ENCODE results near the gene CD81.

CD81 gene

GRCh38 chr11:2436013-2436520 is 59.0 kb downstream of the CD81 start:
- no peaks in the 10 kb centered on the region for H3K36me3 Mint-ChIP-seq
- no peak overlapping the region for H3K4me3 Mint-ChIP-seq
- H3K27ac Mint-ChIP-seq: no peak overlapping the region
- H3K4me1 Mint-ChIP-seq: no peaks in the 10 kb centered on the region
- H3K9me3 Mint-ChIP-seq: no peaks in the 10 kb centered on the region
- no peaks in the 10 kb centered on the region for H3K27me3 Mint-ChIP-seq

- H3K27ac Mint-ChIP-seq: no peak overlapping the region
- no peaks in the 10 kb centered on the region for H3K4me1 Mint-ChIP-seq
Observed at GRCh38 chr11:2436521-2437031, 59.5 kb downstream of the CD81 start.

GRCh38 chr11:2437516-2437915 is 60.4 kb downstream of the CD81 start:
- H3K27ac Mint-ChIP-seq: no peak overlapping the region
- H3K36me3 Mint-ChIP-seq: no peaks in the 10 kb centered on the region
- H3K27me3 Mint-ChIP-seq: no peaks in the 10 kb centered on the region
- peaks cover 7% of the 10 kb centered on the region for H3K4me1 Mint-ChIP-seq
- H3K4me3 Mint-ChIP-seq: no peak overlapping the region
- no peaks in the 10 kb centered on the region for H3K9me3 Mint-ChIP-seq

More at GRCh38 chr11:2436521-2437031, 59.5 kb downstream of the CD81 start:
- no peak overlapping the region for H3K4me3 Mint-ChIP-seq
- no peaks in the 10 kb centered on the region for H3K36me3 Mint-ChIP-seq
- no peaks in the 10 kb centered on the region for H3K27me3 Mint-ChIP-seq
- H3K9me3 Mint-ChIP-seq: no peaks in the 10 kb centered on the region

- no peak overlapping the region for H3K4me3 Mint-ChIP-seq
Observed at GRCh38 chr11:2439820-2440219, 62.7 kb downstream of the CD81 start.

GRCh38 chr11:2440646-2441045 is 63.5 kb downstream of the CD81 start:
- Mint-ChIP-seq H3K4me3 (no peak overlapping the region), H3K36me3 (no peaks in the 10 kb centered on the region), H3K27me3 (no peaks in the 10 kb centered on the region), H3K9me3 (no peaks in the 10 kb centered on the region), H3K4me1 (peaks cover 22% of the 10 kb centered on the region), H3K27ac (peak overlapping the region; percentile 35)

More at GRCh38 chr11:2439820-2440219, 62.7 kb downstream of the CD81 start:
- no peak overlapping the region for H3K27ac Mint-ChIP-seq
- H3K9me3 Mint-ChIP-seq: no peaks in the 10 kb centered on the region
- peaks cover 18% of the 10 kb centered on the region for H3K4me1 Mint-ChIP-seq
- H3K36me3 Mint-ChIP-seq: no peaks in the 10 kb centered on the region
- no peaks in the 10 kb centered on the region for H3K27me3 Mint-ChIP-seq

- H3K4me1 Mint-ChIP-seq: peaks cover 22% of the 10 kb centered on the region
- H3K27ac Mint-ChIP-seq: no peak overlapping the region
- H3K9me3 Mint-ChIP-seq: no peaks in the 10 kb centered on the region
- H3K36me3 Mint-ChIP-seq: no peaks in the 10 kb centered on the region
- H3K27me3 Mint-ChIP-seq: no peaks in the 10 kb centered on the region
- H3K4me3 Mint-ChIP-seq: no peak overlapping the region
Observed at GRCh38 chr11:2441171-2441570, 64.1 kb downstream of the CD81 start.

GRCh38 chr11:2442589-2442988 is 65.5 kb downstream of the CD81 start:
- Mint-ChIP-seq H3K4me3 (no peak overlapping the region), H3K9me3 (no peaks in the 10 kb centered on the region), H3K27me3 (no peaks in the 10 kb centered on the region), H3K4me1 (peaks cover 36% of the 10 kb centered on the region), H3K36me3 (no peaks in the 10 kb centered on the region), H3K27ac (peak overlapping the region; percentile 62)

- Mint-ChIP-seq H3K36me3 (no peaks in the 10 kb centered on the region), H3K4me3 (peak overlapping the region; percentile 17), H3K27ac (peak overlapping the region; percentile 12), H3K27me3 (no peaks in the 10 kb centered on the region), H3K4me1 (peaks cover 44% of the 10 kb centered on the region), H3K9me3 (no peaks in the 10 kb centered on the region)
Observed at GRCh38 chr11:2443406-2443805, 66.3 kb downstream of the CD81 start.

GRCh38 chr11:2443881-2444820 is 67.0 kb downstream of the CD81 start, which contains the start of gene TRPM5:
Gene TRPM5 (minus strand): TSS chr11:2444514. CDS start chr11:2423036, 21,478 bp downstream.
- peak within 1 kb of the TSS; percentile 90 for H3K4me3 Mint-ChIP-seq
- H3K27ac Mint-ChIP-seq: peak within 1 kb of the TSS; percentile 77

GRCh38 chr11:2444821-2445745 is 68.0 kb downstream of the CD81 start, which contains the start of gene KCNQ1:
Gene KCNQ1 (plus strand): TSS chr11:2445008. CDS start chr11:2445099, 91 bp downstream.
- H3K9me3 Mint-ChIP-seq: no peaks in the 10 kb centered on the region
- peak within 1 kb of the TSS; percentile 90 for H3K4me3 Mint-ChIP-seq
- H3K27ac Mint-ChIP-seq: peak within 1 kb of the TSS; percentile 77
- H3K36me3 Mint-ChIP-seq: no peaks in the 10 kb centered on the region
- no peaks in the 10 kb centered on the region for H3K27me3 Mint-ChIP-seq
- H3K4me1 Mint-ChIP-seq: peaks cover 47% of the 10 kb centered on the region

More at GRCh38 chr11:2443881-2444820, 67.0 kb downstream of the CD81 start, which contains the start of gene TRPM5:
- H3K9me3 Mint-ChIP-seq: no peaks in the 10 kb centered on the region
- H3K4me1 Mint-ChIP-seq: peaks cover 47% of the 10 kb centered on the region
- H3K27me3 Mint-ChIP-seq: no peaks in the 10 kb centered on the region
- no peaks in the 10 kb centered on the region for H3K36me3 Mint-ChIP-seq

GRCh38 chr11:2445746-2446551 is 68.8 kb downstream of the CD81 start:
- Mint-ChIP-seq H3K4me1 (peaks cover 47% of the 10 kb centered on the region), H3K9me3 (no peaks in the 10 kb centered on the region), H3K4me3 (peak overlapping the region; percentile 90), H3K27ac (peak overlapping the region; percentile 77), H3K36me3 (no peaks in the 10 kb centered on the region), H3K27me3 (no peaks in the 10 kb centered on the region)

- Mint-ChIP-seq H3K27ac (no peak overlapping the region), H3K4me3 (peak overlapping the region; percentile 90), H3K36me3 (no peaks in the 10 kb centered on the region), H3K9me3 (no peaks in the 10 kb centered on the region), H3K4me1 (peaks cover 47% of the 10 kb centered on the region), H3K27me3 (no peaks in the 10 kb centered on the region)
Observed at GRCh38 chr11:2446590-2447252, 69.6 kb downstream of the CD81 start.
